K562 (cell line): Measurements from ENCODE around the gene ARMH4. TPM values are rescaled to one million over a fixed set of nuclear protein-coding genes. Genes with fewer than 3 reads are reported as not detected.

Source experiments
- ATAC-seq: fragments of 200-7000 bp; cut with Tn5 transposase; 3 replicates; pipeline ENCODE4 v1.9.1; 2020; ENCODE audit warnings: moderate library complexity
- BruUV-seq: library from RNA; stranded (reverse); fragments of 400-500 nt; replicated peaks from 2 replicates; lab custom pipeline; 2021; lab: Mats Ljungman, UMichigan
- CTCF ChIA-PET: fragments of 300-600 bp; formaldehyde crosslinking; extraction: SDS; loops from one replicate; lab custom pipeline; 2021; ENCODE audit warnings: low intra/inter-chr PET ratio; lab: Yijun Ruan, JAX
- POLR2A ChIA-PET: fragments of 300-600, 350-650 bp; sonication (Branson Sonifier 250); formaldehyde crosslinking; extraction: SDS; loops from one replicate; lab custom pipeline; 2021; ENCODE audit warnings: antibody characterized with exemption, inconsistent platforms; lab: Yijun Ruan, JAX
- DNase-seq, 4 experiments: peaks; one replicate each; pipeline versions ENCODE4 v3.0.0 to v3.0.0-alpha.2; 2011 to 2018; ENCODE audit warnings: low spot score in 3 of 4, mixed read lengths in 3 of 4; ENCODE audit errors: extremely low read depth in 1 of 4
- FAIRE-seq: peaks from 2 replicates; lab custom pipeline; 2011; peaks lifted over from hg19 to GRCh38; lab: Jason Lieb, UNC
- H2AFZ ChIP-seq: 2 replicates; pipeline ENCODE4 v1.6.0; 2011; ENCODE audit warnings: low read depth, low read length, control low read depth, inconsistent platforms
- H3K27ac ChIP-seq: fragments of 200-600 bp; 3 replicates; pipeline ENCODE4 v1.8.0; 2011; ENCODE audit warnings: low read depth, mild to moderate bottlenecking, control low read depth, inconsistent platforms, low read length, moderate library complexity, mixed read lengths; ENCODE audit errors: extremely low read depth
- H3K27me3 ChIP-seq, 2 experiments: fragments of 300-600 bp in 1 of 2; 2 replicates in 1 of 2; 3 replicates in 1 of 2; pipeline versions ENCODE4 v1.6.0 to v1.8.0; 2011; ENCODE audit warnings: inconsistent platforms in 2 of 2, low read length in 2 of 2, mild to moderate bottlenecking in 1 of 2, mixed read lengths in 1 of 2, moderate library complexity in 1 of 2; ENCODE audit not compliant: control insufficient read depth in 2 of 2, insufficient read depth in 2 of 2
- H3K36me3 ChIP-seq: fragments of 300-600 bp; 3 replicates; pipeline ENCODE4 v1.8.0; 2011; ENCODE audit warnings: mild to moderate bottlenecking, low read length, inconsistent platforms; ENCODE audit not compliant: control insufficient read depth, insufficient read depth
- H3K4me1 ChIP-seq, 2 experiments: fragments of 200-600 bp in 1 of 2; replicated peaks in 1 of 2; 2 replicates in 1 of 2; 3 replicates in 1 of 2; pipeline versions ENCODE4 v1.5.1 to v1.8.0; 2011; ENCODE audit warnings: inconsistent platforms in 2 of 2, low read length in 2 of 2, mild to moderate bottlenecking in 1 of 2, mixed read lengths in 1 of 2, moderate library complexity in 1 of 2; ENCODE audit not compliant: control insufficient read depth in 2 of 2, insufficient read depth in 2 of 2
- H3K4me2 ChIP-seq: 2 replicates; pipeline ENCODE4 v1.6.1; 2011; ENCODE audit warnings: low read length, control low read depth, inconsistent platforms, mixed read lengths; ENCODE audit not compliant: insufficient read depth
- H3K4me3 ChIP-seq: fragments of 200-600 bp; sonication (generic), shearing (Covaris generic); 2 replicates; pipeline ENCODE4 v1.5.1; 2016; ENCODE audit warnings: control low read depth, inconsistent platforms
- H3K79me2 ChIP-seq: fragments of 200-600 bp; 3 replicates; pipeline ENCODE4 v1.8.0; 2011; ENCODE audit warnings: low read length, inconsistent platforms; ENCODE audit not compliant: control insufficient read depth, insufficient read depth
- H3K9ac ChIP-seq, 2 experiments: 2 replicates each; pipeline versions ENCODE4 v1.6.0 to v1.6.1; 2011; ENCODE audit warnings: low read depth in 2 of 2, low read length in 2 of 2, control low read depth in 1 of 2, inconsistent platforms in 1 of 2, mild to moderate bottlenecking in 1 of 2, mixed read lengths in 1 of 2; ENCODE audit not compliant: insufficient read depth in 1 of 2
- H3K9me1 ChIP-seq: one replicate; pipeline ENCODE4 v1.6.0; 2011; ENCODE audit warnings: inconsistent platforms, mild to moderate bottlenecking, low read length, moderate library complexity; ENCODE audit not compliant: control insufficient read depth, insufficient read depth
- H3K9me3 ChIP-seq: replicated peaks from 2 replicates; pipeline ENCODE4 v1.5.1; 2011; ENCODE audit warnings: low read depth, low read length, inconsistent platforms; ENCODE audit not compliant: control insufficient read depth, insufficient read depth
- H4K20me1 ChIP-seq: replicated peaks from 2 replicates; pipeline ENCODE4 v1.6.1; 2011; ENCODE audit warnings: low read length, inconsistent platforms, mixed read lengths; ENCODE audit not compliant: control insufficient read depth, insufficient read depth
- ARID1B ChIP-seq: fragments of 450-650 bp; IDR thresholded peaks from 2 replicates; pipeline ENCODE4 v1.6.1; 2016; ENCODE audit warnings: antibody characterized with exemption, mild to moderate bottlenecking, inconsistent platforms
- ATF7 ChIP-seq: fragments of 450-650 bp; IDR thresholded peaks from 2 replicates; pipeline ENCODE4 v1.7.1; 2014; ENCODE audit warnings: mild to moderate bottlenecking, moderate library complexity
- CHD7 ChIP-seq: fragments of 200-600 bp; sonication (generic); IDR thresholded peaks from one replicate; pipeline ENCODE4 v1.6.1; 2012; ENCODE audit warnings: mild to moderate bottlenecking, low read depth, low read length, inconsistent platforms
- ETV1 ChIP-seq: fragments of 450-650 bp; conservative IDR thresholded peaks from 2 replicates; pipeline ENCODE4 v1.6.1; 2016; ENCODE audit warnings: missing genetic modification characterization, control low read depth, low read depth, missing compliant biosample characterization
- NFATC3 ChIP-seq: fragments of 450-650 bp; IDR thresholded peaks from 2 replicates; pipeline ENCODE4 v1.6.1; 2017; ENCODE audit warnings: mild to moderate bottlenecking
- PML ChIP-seq: IDR thresholded peaks from 2 replicates; pipeline ENCODE4 v1.6.1; 2012; ENCODE audit warnings: low read length, inconsistent platforms
- POLR2G ChIP-seq: fragments of 200-400 bp; formaldehyde crosslinking; IDR thresholded peaks from 2 replicates; pipeline ENCODE4 v1.6.1; 2017; ENCODE audit warnings: low read depth, mild to moderate bottlenecking, antibody characterized with exemption, low read length, moderate library complexity
- STAT6 ChIP-seq: sonication (generic); formaldehyde crosslinking; IDR thresholded peaks from 2 replicates; pipeline ENCODE4 v1.8.1; 2023; ENCODE audit warnings: mild to moderate bottlenecking, missing genetic modification reagents
- TAL1 ChIP-seq: fragments of 450-650 bp; IDR thresholded peaks from 2 replicates; pipeline ENCODE4 v1.6.1; 2016; ENCODE audit warnings: mild to moderate bottlenecking
- WGBS: fragments of 100-300 bp; shearing (Covaris generic); methylation state at CpG from one replicate; pipeline ENCODE4 v1.1.6; 2016; ENCODE audit warnings: low coverage, mixed read lengths; ENCODE audit not compliant: insufficient coverage; ENCODE audit errors: missing lambda C conversion rate; 5-methylcytosine and 5-hydroxymethylcytosine counted together
- in situ Hi-C: fragments of 300-500 bp; cut with MboI; formaldehyde crosslinking; loops from 4 replicates; pipeline ENCODE4 v1.15.0; 2018; ENCODE audit warnings: inconsistent platforms, mixed read lengths
- intact Hi-C: fragments of 100-400 bp; cut with micrococcal nuclease; formaldehyde crosslinking; loops from 2 replicates; pipeline ENCODE4 v1.14.2; 2022
- polyA plus RNA-seq, 8 experiments: library from polyadenylated mRNA; depleted of rRNA in 4 of 8; stranded (reverse) in 5 of 8; unstranded in 3 of 8; fragments of >200 nt; fragmentation: Nextera tagmentation in 2 of 8; fragmentation: Illumina TruSeq in 1 of 8; extraction: Ambion mirVana in 2 of 8; extraction: Trizol in 1 of 8; gene quantifications; 2 replicates each; pipeline versions ENCODE4 v1.2.1 to v1.2.3, GENCODE V29; 2011 to 2014; ENCODE audit warnings: inconsistent platforms in 1 of 8, missing spikeins in 1 of 8
- total RNA-seq, 7 experiments: library from RNA; depleted of rRNA in 6 of 7; stranded (reverse); fragments of >200 nt in 6 of 7; fragmentation: Illumina TruSeq in 2 of 7; extraction: Trizol in 2 of 7; gene quantifications; 2 replicates each; pipeline versions ENCODE4 v1.2.1 to v1.2.3, GENCODE V29; 2011 to 2021; ENCODE audit warnings: low replicate concordance in 1 of 7

The ARMH4 gene
- total and polyA plus RNA-seq, 9 of the 15 experiments (the other 6 are each of a cell fraction or from before 2014, with no cell fraction given) = 0.06 to 0.98 (median 0.07) TPM; not detected in 2

- no TSS peak for BruUV-seq
- H3K9me1 ChIP-seq = no peaks in the 10 kb centered on the region
- no peak for FAIRE-seq
- no peak for ATAC-seq
- no peak overlapping the region for H3K4me3 ChIP-seq
- no peaks in the 10 kb centered on the region for H3K36me3 ChIP-seq
- TF ChIP-seq ATF7 (no peak), ARID1B (no peak), CHD7 (no peak), NFATC3 (no peak), PML (no peak), TAL1 (no peak), STAT6 (no peak), ETV1 (tag) (no peak), POLR2G (no peak)
- TF ChIP-seq, all 486 proteins: peak for 0
- H3K9me3 ChIP-seq = no peaks in the 10 kb centered on the region
- H3K79me2 ChIP-seq = no peaks in the 10 kb centered on the region
- H3K27ac ChIP-seq = no peak overlapping the region
- H4K20me1 ChIP-seq = no peaks in the 10 kb centered on the region
- ChIA-PET CTCF (no interaction called here), POLR2A (no interaction called here)
- in situ Hi-C loops = no loop called here
- DNase-seq = no peak
- no peak overlapping the region for H3K9ac ChIP-seq
- no peaks in the 10 kb centered on the region for H3K27me3 ChIP-seq
- H3K4me2 ChIP-seq = no peak overlapping the region
- H3K4me1 ChIP-seq = peaks cover 0 to 3% of the 10 kb centered on the region in 2 experiments; a peak in 3 of 5 replicates
- 29% methylated on average over 4 of the region's 4 CpGs for WGBS
- intact Hi-C loops = no loop called here
- no peak overlapping the region for H2AFZ ChIP-seq
Observed at GRCh38 chr14:58130116-58130782, 21.8 kb downstream of the ARMH4 start.
